DOHH2 (cell line): Measurements from ENCODE around the gene SPATA19.
A peak's percentile ranks its signal among the peaks of the same experiment; 100 is the strongest.

Experiments
- EZH2phosphoT487 ChIP-seq: fragments of 200-600 bp; sonication (generic); IDR thresholded peaks from 2 replicates; pipeline ENCODE4 v1.6.1; 2017; ENCODE audit warnings: borderline replicate concordance, mild to moderate bottlenecking, antibody characterized with exemption, low read length, moderate library complexity, mixed read lengths
- TF ChIP-seq, protein P1 (sequence below): fragments of 200-600 bp; sonication (generic); IDR thresholded peaks from one replicate; pipeline ENCODE4 v1.5.1; 2014; ENCODE audit warnings: antibody characterized with exemption, mild to moderate bottlenecking, low read depth, low read length; ENCODE audit not compliant: poor library complexity, severe bottlenecking

DNA sequence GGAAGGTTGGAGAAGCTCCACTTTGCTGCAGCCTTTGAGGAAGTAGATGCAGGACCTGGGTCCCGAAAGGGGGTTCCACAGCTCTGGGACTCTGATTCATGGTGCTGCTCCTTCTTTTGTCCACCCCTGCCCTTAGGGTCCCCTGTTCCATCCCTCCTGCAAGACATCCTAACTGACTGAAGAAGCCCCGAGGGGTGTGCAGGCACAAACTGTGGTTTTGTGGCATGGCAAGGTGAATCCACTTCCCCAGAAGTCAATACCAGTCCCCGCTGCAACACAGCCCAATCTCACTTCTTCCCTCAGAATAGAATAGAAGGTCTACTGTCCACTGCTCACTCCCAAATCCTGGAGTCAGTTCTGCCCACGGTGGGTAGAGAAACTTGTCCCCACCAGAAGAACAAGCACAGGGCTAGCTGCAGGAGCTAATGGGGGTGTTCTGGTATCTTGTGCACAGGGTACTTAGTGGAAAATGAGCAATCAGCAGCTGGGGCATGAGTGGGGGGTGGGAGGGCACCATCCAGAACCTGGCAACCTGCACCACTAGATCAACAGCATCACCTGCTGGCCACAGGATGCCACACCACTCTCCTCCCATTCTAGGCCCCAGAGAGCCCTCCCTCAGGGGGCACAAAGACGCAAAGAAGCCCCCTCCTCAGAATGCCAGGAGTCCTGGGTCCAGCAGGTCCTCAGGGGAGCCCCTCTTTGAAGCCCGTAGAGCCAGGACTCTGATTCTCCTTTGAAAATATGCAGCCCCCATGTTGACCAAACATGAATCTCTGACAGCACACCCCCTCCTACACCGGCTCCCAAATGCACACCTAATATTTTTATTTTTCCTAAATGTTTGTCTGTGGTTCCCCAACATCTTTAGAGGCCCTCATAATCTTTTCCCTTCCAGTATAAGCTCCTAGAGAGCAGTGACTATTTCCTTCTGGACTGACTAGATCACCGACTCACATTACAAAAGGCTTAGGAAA is 14.1 kb downstream of the SPATA19 start:
- TF ChIP-seq, protein P1, sequence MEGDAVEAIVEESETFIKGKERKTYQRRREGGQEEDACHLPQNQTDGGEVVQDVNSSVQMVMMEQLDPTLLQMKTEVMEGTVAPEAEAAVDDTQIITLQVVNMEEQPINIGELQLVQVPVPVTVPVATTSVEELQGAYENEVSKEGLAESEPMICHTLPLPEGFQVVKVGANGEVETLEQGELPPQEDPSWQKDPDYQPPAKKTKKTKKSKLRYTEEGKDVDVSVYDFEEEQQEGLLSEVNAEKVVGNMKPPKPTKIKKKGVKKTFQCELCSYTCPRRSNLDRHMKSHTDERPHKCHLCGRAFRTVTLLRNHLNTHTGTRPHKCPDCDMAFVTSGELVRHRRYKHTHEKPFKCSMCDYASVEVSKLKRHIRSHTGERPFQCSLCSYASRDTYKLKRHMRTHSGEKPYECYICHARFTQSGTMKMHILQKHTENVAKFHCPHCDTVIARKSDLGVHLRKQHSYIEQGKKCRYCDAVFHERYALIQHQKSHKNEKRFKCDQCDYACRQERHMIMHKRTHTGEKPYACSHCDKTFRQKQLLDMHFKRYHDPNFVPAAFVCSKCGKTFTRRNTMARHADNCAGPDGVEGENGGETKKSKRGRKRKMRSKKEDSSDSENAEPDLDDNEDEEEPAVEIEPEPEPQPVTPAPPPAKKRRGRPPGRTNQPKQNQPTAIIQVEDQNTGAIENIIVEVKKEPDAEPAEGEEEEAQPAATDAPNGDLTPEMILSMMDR: peak; percentile 41
- no peak for TF ChIP-seq EZH2phosphoT487
